HEK293 (cell line): Measurements from ENCODE around the gene STX5.

Source experiments
- BCL11B ChIP-seq: fragments of 450-650 bp; formaldehyde crosslinking; IDR thresholded peaks from 2 replicates; pipeline ENCODE4 v1.5.1; 2016; ENCODE audit warnings: low read depth, missing biosample characterization, missing genetic modification characterization
- HOXC10 ChIP-seq: sonication (generic); formaldehyde crosslinking; IDR thresholded peaks from 2 replicates; pipeline ENCODE4 v1.8.1; 2023; ENCODE audit warnings: mild to moderate bottlenecking, missing genetic modification reagents
- KLF17 ChIP-seq: fragments of 450-650 bp; formaldehyde crosslinking; IDR thresholded peaks from 2 replicates; pipeline ENCODE4 v1.5.1; 2016; ENCODE audit warnings: missing biosample characterization, missing genetic modification characterization
- PATZ1 ChIP-seq: fragments of 450-650 bp; formaldehyde crosslinking; IDR thresholded peaks from 2 replicates; pipeline ENCODE4 v1.5.1; 2016; ENCODE audit warnings: missing biosample characterization, missing genetic modification characterization
- PRDM10 ChIP-seq: fragments of 450-650 bp; formaldehyde crosslinking; IDR thresholded peaks from 2 replicates; pipeline ENCODE4 v1.5.1; 2016; ENCODE audit warnings: missing biosample characterization, missing genetic modification characterization
- PRDM4 ChIP-seq: fragments of 450-650 bp; formaldehyde crosslinking; IDR thresholded peaks from 2 replicates; pipeline ENCODE4 v1.5.1; 2017; ENCODE audit warnings: missing biosample characterization, missing genetic modification characterization
- SP7 ChIP-seq: fragments of 450-650 bp; formaldehyde crosslinking; IDR thresholded peaks from 2 replicates; pipeline ENCODE4 v1.5.1; 2016; ENCODE audit warnings: missing biosample characterization, missing genetic modification characterization
- TSHZ1 ChIP-seq: fragments of 450-650 bp; formaldehyde crosslinking; IDR thresholded peaks from 2 replicates; pipeline ENCODE4 v1.5.1; 2016; ENCODE audit warnings: missing biosample characterization, missing genetic modification characterization, borderline replicate concordance
- ZBTB20 ChIP-seq: fragments of 450-650 bp; formaldehyde crosslinking; IDR thresholded peaks from 2 replicates; pipeline ENCODE4 v1.5.1; 2016; ENCODE audit warnings: missing biosample characterization, missing genetic modification characterization
- ZFHX2 ChIP-seq: fragments of 450-650 bp; formaldehyde crosslinking; conservative IDR thresholded peaks from 2 replicates; pipeline ENCODE4 v1.5.1; 2016; ENCODE audit warnings: missing biosample characterization, missing genetic modification characterization
- ZFP3 ChIP-seq: fragments of 450-650 bp; formaldehyde crosslinking; IDR thresholded peaks from 2 replicates; pipeline ENCODE4 v1.5.1; 2016; ENCODE audit warnings: low read depth, missing biosample characterization, missing genetic modification characterization
- ZNF121 ChIP-seq: fragments of 450-650 bp; formaldehyde crosslinking; IDR thresholded peaks from 2 replicates; pipeline ENCODE4 v1.5.1; 2016; ENCODE audit warnings: missing biosample characterization, missing genetic modification characterization
- ZNF18 ChIP-seq: fragments of 450-650 bp; formaldehyde crosslinking; IDR thresholded peaks from 2 replicates; pipeline ENCODE4 v1.5.1; 2016; ENCODE audit warnings: missing biosample characterization, missing genetic modification characterization
- ZNF239 ChIP-seq: fragments of 450-650 bp; formaldehyde crosslinking; IDR thresholded peaks from 2 replicates; pipeline ENCODE4 v1.5.1; 2016; ENCODE audit warnings: missing biosample characterization, missing genetic modification characterization
- ZNF600 ChIP-seq: fragments of 450-650 bp; formaldehyde crosslinking; IDR thresholded peaks from 2 replicates; pipeline ENCODE4 v1.5.1; 2016; ENCODE audit warnings: missing biosample characterization, missing genetic modification characterization
- ZNF654 ChIP-seq: fragments of 450-650 bp; formaldehyde crosslinking; IDR thresholded peaks from 2 replicates; pipeline ENCODE4 v1.5.1; 2016; ENCODE audit warnings: low read depth, missing biosample characterization, missing genetic modification characterization
- ZNF664 ChIP-seq: fragments of 450-650 bp; formaldehyde crosslinking; IDR thresholded peaks from 2 replicates; pipeline ENCODE4 v1.5.1; 2016; ENCODE audit warnings: missing biosample characterization, missing genetic modification characterization
- ZNF76 ChIP-seq: fragments of 450-650 bp; formaldehyde crosslinking; IDR thresholded peaks from 2 replicates; pipeline ENCODE4; 2016; ENCODE audit warnings: low read depth, missing biosample characterization, missing genetic modification characterization, borderline replicate concordance
- ZNF768 ChIP-seq: fragments of 450-650 bp; formaldehyde crosslinking; IDR thresholded peaks from 2 replicates; pipeline ENCODE4 v1.5.1; 2018; ENCODE audit warnings: missing biosample characterization, mild to moderate bottlenecking, missing genetic modification characterization
- ZNF785 ChIP-seq: fragments of 450-650 bp; formaldehyde crosslinking; IDR thresholded peaks from 2 replicates; pipeline ENCODE4 v1.5.1; 2016; ENCODE audit warnings: missing biosample characterization, missing genetic modification characterization
- ZNF791 ChIP-seq: fragments of 450-650 bp; formaldehyde crosslinking; IDR thresholded peaks from 2 replicates; pipeline ENCODE4 v1.5.1; 2016; ENCODE audit warnings: missing biosample characterization, missing genetic modification characterization
- ZNF792 ChIP-seq: fragments of 450-650 bp; formaldehyde crosslinking; IDR thresholded peaks from 2 replicates; pipeline ENCODE4 v1.5.1; 2016; ENCODE audit warnings: missing biosample characterization, missing genetic modification characterization
- ZSCAN18 ChIP-seq: fragments of 450-650 bp; formaldehyde crosslinking; IDR thresholded peaks from 2 replicates; pipeline ENCODE4 v1.5.1; 2016; ENCODE audit warnings: missing biosample characterization, missing genetic modification characterization

STX5 gene

GRCh38 chr11:62805076-62805892 is 26.6 kb downstream of the STX5 start, which contains the start of gene NXF1 (continued):
- TF ChIP-seq PRDM4 (no peak), ZNF239 (no peak), KLF17 (tag by site-specific recombination) (peak; percentile 40; the same call in 1 of the 2 replicates), ZNF768 (tag by site-specific recombination) (no peak), ZNF76 (peak; percentile 55; the same call in 1 of the 2 replicates), ZNF18 (tag by site-specific recombination) (no peak), ZNF654 (tag by site-specific recombination) (no peak), BCL11B (no peak), ZNF121 (tag by site-specific recombination) (no peak), ZNF792 (no peak), ZNF600 (tag by site-specific recombination) (no peak), ZSCAN18 (tag by site-specific recombination) (no peak), ZFP3 (tag by site-specific recombination) (no peak), ZNF785 (no peak), SP7 (tag by site-specific recombination) (peak; percentile 29; the same call in 1 of the 2 replicates), PATZ1 (peak; percentile 46; the same call in 1 of the 2 replicates), PRDM10 (peak; percentile 28; the same call in 1 of the 2 replicates), HOXC10 (CRISPR knock-in tag) (0 out of 2 replicates have a peak, but pooled peaks have one; percentile 65), ZBTB20 (tag by site-specific recombination) (peak; percentile 44; the same call in 1 of the 2 replicates), ZNF664 (tag by site-specific recombination) (no peak), ZFHX2 (tag by site-specific recombination) (peak; percentile 73), TSHZ1 (tag by site-specific recombination) (no peak), ZNF791 (tag by site-specific recombination) (no peak)
